GM19397 (cell line): ENCODE measurements around the gene SCUBE1.

Experiments
- ATAC-seq: cut with Tn5 transposase; IDR thresholded peaks from one replicate; pipeline ENCODE4 v1.9.1; 2021; ENCODE audit warnings: mild to moderate bottlenecking, moderate library complexity; ENCODE audit not compliant: unreplicated experiment

The SCUBE1 gene

GRCh38 chr22:43180670-43181069 lies 162.5 kb downstream of the SCUBE1 start:
- no peak for ATAC-seq

- no peak for ATAC-seq
Observed at GRCh38 chr22:43179911-43180195, 163.3 kb downstream of the SCUBE1 start.

GRCh38 chr22:43179146-43179910 lies 163.8 kb downstream of the SCUBE1 start:
- no peak for ATAC-seq

DNA sequence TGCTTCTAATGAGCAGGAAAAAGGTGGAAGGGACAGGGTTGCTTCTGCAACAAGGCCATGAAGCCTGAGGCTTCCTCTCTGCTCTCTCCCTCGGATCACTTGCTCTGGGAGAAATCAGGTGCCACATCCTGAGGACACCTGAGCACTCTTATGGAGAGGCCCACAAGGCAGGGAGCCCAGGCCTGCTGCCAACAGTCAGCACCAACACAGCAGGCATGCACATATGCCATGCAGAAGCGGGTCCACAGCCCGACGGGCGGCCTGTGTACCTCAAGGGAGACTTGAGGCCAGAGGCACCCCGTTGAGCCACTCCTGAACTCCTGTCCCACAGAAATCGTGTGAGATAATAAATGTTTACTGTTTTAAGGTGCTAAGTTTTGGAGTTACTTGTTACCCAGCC lies 165.7 kb downstream of the SCUBE1 start:
- no peak for ATAC-seq

- no peak for ATAC-seq
Observed at GRCh38 chr22:43176090-43176489, 167.1 kb downstream of the SCUBE1 start.

DNA sequence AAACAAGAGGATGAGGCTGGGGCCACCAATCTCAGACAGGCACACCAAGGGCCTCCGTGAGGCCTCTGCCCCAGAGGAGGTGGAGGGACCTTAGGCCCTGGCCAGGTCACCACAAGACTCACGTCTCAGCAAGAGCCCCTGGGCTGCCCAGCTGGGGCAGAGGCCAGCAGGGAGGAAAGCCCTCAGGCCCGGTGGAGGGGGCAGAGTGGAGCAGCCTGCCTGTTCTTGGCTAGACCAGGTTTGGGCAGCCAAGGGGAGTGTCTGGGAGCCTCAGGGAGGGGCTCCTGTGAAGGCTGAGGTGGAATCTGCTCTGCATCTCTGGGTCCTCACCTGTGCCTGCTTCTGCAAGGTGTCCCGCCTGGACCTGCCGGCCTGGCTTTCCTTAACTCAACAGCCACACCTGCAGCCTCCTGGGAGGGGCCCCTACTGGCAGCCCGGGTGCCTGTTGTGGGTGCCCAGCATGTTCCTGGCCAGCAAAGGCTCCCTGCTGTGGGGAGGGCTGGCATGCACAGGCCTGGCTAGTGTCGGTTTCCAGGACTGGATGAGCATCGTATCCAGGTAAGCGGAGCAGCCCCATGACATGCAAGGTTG lies 168.1 kb downstream of the SCUBE1 start:
- ATAC-seq: no peak

- ATAC-seq: no peak
Observed at GRCh38 chr22:43173976-43174720, 169.0 kb downstream of the SCUBE1 start.

DNA sequence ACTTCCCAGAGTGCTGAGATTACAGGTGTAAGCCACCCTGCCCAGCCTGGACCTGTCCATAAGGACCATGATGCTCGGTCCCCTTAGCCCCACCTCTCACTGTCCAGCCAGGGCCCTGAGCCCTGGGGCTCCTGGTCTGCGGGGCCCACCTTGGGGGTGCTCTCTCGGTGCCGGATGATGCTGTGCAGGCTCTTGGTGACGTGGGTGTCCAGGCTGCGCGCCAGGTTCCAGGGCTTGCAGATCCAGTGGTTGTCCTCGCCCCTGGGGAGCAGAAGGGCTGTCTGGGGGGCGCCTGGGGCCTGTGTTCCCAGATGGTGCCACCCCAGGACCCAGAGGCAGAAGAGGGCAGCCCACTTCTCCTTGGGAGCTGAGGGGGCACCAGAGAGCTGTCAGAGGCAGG lies 169.6 kb downstream of the SCUBE1 start:
- ATAC-seq: no peak

- ATAC-seq: no peak
Observed at GRCh38 chr22:43172191-43172590, 171.0 kb downstream of the SCUBE1 start.

GRCh38 chr22:43171607-43172006 lies 171.6 kb downstream of the SCUBE1 start:
- no peak for ATAC-seq

DNA sequence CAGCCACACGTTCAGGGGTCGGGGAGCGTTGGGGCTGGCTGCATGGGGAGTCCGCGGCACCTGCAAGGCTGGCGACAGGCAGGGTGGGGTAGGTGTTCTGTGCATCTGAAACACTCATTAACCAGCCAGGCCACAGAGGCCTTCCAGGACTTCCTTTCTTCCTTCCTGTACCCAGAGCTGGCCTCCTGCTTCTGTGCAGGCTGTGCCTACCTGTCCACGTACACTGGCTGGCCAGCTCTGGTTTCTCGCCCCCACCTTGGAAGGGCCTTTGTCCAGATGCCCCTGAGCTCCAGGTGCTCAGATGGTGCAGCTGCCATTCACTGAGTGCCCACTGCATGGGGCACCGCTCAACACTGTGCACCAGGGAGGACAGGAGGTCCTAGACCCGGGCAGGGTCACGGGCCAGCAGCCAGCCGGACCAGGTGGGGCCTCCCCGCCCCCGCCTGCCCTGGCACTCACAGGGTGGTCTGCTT lies 172.1 kb downstream of the SCUBE1 start:
- ATAC-seq: no peak

DNA sequence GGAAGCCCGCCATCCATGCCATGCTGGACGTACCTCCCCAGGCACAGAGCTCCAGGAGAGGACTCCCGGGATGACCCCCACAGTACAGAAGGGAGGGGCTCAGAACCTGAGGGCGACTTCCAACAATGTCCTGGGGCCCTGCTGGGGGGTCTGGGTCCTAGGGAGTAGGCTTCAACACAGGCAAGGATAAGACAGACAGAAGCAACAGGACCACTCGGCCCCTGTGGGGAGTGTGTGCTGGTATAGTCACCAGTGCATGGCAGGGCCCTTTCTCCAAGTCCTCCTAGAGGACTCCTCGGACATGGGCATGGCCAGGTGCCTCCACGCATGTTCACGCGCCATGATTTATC lies 173.1 kb downstream of the SCUBE1 start:
- ATAC-seq: no peak

- no peak for ATAC-seq
Observed at GRCh38 chr22:43169310-43170130, 173.7 kb downstream of the SCUBE1 start.

DNA sequence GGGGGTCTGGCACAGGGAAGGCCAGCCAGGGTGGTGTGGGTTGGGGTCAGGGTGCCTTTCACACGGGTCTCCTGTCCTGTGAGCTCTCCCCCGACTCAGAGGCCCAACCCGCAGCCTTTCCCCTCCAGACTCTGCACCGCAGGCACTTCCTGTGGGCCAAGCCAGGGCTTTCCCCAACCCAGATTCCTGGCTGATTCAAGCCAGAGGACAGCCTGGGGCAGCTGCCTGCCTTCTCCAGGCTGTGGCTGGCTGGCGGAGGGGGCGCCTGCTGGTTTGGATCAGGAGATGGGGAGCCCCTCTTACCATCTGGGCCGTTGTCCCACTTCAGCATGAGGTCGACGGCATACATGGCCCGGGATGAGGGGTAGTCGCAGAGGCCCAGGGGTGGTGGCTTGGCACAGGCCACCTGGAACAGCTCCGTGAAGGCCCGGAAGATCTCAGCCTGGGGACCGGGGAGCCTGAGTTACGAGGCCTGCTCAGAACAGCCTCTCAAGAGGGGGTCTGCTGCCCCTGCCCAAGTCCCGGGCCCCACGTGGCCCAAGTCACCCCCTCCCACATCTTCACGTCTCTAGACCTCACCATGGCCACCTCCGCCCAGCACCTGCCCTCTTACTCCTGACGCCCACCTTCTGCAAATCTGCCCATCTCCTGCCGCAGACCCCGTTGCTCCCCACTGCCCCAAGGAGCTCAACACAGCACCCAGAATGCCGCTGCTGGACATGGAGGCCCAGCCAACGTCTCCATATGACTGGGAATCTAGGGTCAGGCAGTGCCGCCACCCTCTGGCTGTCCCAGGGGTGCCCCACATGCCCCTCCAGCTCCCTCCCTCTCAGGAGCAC lies 174.5 kb downstream of the SCUBE1 start:
- ATAC-seq: no peak

DNA sequence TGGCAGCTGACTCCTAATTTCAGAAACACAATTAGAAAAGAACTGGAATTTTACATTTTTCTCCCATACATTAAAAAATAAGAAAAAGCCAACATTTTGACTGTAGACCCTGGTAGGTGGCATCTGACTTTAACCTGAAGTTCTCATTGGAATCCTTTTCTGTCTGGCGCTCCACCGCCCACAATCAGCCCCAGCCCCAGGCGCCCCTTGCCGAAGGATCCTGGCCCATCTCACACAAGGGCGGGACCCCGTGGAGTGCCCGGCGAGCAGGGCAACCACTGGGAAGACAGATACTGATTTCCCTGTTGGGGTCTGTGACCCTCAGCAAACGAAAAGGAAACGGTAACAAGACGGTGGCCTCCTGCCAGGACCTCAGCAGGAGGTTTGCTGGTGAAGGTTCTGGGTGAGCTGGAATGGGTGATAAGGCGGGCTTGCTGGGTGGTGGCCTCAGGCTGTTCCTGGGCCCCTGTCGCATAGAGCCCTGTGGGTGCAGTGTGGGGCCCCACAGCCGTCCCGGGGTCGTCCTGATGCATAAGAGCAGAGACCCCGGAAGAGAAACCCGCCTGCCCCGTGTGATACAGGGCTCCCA lies 176.1 kb downstream of the SCUBE1 start:
- no peak for ATAC-seq

- ATAC-seq: no peak
Observed at GRCh38 chr22:43166132-43166930, 176.8 kb downstream of the SCUBE1 start.

DNA sequence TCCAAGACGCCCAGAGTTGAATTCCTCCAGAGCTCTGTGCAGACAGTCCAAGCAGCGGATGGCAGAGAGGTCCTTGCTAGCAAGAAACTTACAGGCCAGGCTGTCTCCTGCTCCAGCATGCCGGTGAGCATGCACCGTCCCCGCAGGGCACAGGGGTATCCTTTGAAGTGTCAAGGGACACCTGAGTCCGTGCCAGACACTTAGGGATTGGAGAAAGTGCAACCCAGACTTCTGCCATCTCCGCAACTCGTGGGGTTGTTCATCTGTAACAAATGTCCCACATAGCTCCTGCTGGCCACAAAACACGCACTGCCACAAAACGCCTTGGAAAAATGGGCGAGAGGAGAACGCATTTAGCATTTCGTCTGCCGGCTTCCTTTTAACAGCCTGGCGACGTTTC lies 178.5 kb downstream of the SCUBE1 start:
- no peak for ATAC-seq

DNA sequence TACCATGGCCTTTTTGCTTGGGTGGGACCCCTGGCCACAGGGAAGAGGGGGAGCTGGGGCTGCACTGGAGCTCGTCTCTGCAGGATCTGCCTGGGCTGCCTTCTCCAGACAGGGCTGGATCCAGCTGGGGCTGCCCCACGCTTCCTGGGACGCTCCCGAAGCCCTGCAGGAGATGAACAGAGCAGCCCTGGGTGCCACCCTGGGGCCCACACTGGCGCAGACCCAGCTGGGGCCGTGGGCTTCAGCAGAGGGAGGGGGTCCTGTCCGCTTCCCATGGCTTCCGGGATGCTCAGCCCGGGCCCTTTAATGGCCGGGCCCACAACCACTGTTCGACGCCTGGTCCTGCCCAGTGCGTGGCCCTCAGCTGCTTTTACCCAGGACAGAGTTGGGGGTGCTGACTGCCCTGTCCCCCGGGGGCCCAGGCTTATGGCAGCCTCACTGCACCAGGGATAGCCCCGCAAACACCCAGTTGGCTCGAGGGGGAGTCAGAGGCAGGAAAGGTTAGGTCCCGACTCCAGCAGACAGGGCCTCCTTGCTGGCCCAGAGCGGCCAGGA lies 179.9 kb downstream of the SCUBE1 start:
- ATAC-seq: no peak
